ENCODE data around the gene PEPD.
A peak's percentile ranks its signal among the peaks of the same experiment; 100 is the strongest.

The PEPD gene

DNA sequence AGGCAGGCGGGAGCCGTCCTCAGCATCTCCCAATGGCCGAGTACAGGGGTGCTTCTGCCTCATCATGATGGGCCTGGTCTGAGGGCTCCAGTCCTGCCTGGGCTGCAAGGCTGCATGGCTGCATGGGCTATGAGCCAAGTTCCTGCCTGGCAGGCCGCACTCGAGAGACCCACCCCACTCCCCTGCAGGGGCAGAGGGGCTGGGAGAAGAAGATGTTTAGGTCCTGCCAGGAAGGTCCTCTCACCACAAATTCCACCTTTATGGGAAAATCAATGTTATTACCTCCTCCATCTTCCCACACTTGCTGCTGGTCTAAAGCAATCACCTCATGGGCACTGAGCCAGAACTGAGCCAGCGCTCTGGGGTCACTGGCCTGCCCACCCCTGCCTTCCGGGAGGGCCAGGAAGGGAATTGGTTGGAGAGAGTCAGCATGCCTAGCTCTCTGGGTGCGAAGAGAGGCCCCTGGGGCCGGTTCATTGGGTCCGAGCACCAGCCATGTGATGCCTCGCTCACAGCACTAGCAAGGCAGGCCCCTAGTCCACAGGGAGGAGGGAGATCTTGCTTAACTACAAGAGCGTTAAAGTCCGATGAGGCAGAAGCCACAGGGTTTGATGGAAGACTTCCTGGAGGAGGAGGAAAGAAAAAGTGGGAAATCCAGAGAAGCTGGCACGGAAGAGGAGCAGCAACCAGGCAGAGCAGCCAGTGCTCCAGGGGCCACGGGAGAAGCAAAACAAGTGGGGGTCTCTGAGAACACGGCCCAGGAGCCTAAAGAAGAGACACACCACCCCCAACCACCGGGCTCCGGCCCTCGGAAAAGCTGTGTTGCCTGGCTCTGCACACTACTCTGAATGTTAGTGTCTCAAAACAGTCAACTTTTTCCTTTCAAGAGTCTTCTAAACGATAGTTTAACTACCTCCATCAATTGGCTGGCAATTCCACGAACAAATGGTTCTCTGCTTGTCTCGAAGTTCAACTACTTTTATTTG lies 84.9 kb downstream of the PEPD start:
- no peak for DNase-seq

DNA sequence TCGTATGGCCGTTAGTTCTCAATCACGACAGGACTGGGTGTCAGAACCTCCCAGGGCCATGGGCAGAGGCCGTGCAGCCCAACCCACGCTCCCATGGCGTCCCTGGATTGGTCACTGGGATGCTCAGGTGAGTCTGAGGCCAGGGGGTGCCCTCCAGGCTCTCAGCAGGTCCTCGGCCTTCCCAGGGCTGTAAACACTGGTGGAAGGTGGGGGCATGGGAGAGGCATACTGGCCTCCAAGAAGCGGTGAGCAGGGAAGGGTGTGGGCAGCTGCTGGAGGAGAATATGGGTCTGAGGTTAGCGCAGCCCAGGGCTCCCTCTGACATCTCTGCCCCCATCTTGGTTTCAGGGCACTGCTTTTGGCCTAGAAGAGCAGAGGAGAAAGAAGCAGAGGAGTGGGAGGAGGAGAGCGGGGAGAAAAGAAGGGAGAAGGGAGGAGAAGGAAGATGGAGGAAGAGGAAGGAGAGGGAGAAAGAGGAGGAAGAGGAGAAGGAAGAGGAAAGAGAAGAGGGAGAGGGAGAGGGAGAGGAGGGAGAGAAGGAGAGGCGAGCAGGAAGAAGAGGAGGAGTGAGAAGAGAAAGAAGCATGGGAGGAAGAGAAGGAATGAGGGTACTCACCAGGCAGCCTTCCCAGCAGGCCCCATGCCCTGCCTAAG lies 85.8 kb downstream of the PEPD start:
- no peak for DNase-seq

DNA sequence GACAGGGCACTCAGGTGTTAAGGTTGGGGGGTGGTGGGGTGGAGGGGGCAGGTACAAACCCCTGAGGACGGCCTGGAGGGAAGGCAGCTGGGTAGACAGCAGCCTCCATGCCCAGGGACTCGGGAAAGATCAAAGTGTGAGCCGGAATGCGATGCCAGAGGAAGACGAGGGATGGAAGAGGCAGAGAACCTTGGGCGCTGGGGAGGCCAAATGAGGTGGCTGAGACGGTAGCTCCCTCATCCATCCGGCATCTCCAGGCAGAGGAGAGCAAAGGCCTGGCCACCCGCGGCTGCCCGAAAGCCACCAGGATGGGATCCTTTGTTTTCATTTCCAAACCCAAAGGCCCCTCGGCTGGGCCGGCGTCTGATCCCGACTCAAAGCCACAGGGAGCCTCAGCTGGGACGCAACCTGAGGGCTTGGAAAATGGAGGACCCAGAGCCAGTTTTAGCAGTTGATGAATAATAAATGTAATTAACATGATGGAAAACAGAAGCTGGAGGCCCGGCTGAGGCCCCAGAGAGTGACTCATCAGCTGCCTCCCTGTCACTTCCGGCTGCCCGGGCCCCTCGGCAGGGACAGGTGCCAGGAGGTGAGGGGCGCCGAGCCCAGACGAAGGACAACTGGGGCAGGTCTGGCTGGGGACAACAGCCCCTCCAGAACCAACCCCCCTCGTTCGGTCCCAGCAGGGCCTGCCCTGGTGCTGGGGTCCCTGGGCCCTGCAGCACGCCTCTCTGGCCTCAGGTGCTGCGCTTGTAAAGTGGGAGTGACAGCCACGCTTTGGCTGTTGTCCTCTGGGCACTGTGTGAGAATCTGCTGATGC lies 86.5 kb downstream of the PEPD start:
- DNase-seq, result no peak

DNA sequence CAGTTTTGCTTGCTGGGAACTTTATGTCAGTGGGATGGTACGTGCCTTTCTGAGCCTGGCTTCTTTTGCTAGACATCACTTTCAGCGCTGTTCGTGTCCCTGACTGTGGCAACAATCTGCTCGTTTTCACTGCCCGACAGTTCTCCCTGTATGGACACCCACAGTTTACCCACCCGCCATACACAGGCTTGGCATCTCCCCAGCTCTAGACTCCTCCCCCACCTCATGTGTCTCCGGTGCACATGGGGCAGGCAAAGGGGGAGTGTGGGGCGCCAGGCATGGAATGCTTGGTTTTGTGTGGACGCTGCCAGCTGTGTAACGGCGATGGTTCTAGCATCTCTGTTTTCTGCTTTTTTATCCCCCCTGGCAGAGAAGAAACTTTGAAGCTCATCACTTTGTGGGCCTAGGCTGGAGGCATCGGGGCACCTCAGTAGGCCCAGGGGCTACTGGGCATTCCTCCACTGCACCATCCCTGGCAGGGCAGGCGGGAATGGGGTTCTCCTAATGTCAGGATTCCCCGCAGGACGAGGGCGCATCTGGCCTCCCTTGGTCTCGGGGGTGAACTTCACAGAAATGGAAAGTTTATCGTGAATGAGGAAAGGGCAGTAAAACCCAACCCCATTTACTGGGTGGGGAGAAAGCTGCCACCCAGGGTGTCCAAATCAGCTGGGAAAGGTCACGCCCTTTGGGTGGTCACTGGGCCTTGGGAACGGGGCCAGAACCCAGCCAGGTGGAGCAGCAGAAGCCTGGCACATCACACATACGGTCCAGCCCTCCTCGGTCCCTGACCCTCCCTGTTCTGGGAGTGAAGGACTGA lies 87.3 kb downstream of the PEPD start:
- no peak for DNase-seq

DNA sequence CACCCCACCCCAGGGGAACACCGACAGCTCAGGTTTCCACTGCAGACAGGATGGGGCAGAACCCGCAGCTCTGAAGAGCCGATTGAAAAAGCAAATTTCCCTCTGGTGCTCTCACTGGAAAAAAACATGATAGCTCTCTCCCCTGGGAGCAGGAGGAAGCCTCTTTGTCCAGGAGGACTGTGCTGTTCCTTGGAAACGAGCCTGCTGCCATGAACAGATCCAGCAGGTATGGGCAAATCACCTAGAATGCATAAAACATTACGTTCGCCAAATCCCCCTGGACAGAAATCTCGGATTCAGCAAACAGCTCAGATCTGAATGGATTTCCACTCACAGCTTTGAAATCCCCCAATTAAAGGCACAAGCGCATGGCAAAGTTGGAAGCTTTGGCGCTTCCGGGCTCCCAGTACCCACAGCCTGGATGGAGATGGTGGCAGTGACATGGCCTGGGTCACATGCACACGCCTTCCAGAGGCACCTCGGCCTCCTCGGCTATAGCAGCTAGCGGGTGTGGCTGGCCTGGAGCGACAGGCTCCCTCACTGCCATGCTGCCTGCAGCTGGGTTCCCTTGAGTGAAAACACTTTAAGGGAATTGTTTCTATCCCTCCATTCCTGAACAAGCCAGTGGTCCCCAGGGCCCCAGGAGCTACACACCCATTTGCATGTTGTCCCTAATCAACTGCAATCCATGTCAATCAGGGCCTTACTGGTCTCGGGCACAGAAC lies 89.0 kb downstream of the PEPD start:
- no peak for DNase-seq

DNA sequence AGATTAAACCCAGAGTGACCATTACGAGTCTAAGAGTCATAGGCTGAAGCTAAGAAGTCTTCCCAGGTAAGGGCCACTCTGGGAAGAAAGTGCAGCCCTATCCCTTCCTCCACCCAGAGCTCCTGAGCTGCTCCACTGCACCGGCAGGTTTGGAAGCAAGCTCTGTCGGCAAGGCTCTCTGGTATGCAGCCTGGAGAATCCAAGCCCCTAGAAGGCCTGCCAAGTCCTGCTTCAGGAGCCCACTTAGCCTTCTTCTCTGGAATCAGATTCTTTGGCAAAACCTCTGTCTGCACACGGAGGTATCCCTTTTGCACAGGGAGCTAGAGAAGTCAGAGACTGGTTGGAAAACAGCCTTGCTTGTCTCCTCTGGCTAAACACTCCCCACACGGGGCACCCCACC lies 89.6 kb downstream of the PEPD start:
- no peak for DNase-seq

DNA sequence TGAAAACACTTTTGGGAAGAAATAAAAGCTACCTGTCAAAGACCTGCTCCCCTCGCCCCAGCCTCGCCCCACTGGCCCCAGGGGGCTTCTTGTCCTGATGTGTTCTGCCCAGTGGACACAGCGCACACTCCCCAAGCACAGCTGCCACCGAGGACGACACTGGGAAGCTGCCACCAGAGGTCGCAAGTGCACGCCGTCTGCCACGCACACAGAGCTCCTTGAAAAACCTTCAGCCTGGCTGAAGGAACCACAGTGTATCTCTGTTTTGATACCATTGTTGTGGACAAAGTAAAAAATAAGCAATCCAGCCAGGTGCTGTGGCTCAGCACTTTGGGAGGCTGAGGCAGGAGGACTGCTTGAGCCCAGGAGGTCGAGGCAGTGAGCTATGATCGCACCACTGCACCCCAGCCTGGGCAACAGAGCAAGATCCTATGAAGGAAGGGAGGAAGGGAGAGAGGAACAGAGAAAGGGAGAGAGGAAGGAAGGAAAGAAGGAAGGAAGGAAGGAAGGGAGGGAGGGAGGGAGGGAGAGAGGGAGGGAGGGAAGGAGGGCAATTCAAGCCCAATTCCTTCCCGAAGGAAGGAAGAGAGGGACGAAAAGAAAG lies 90.8 kb downstream of the PEPD start:
- peak; percentile 51 to 61 for DNase-seq

DNA sequence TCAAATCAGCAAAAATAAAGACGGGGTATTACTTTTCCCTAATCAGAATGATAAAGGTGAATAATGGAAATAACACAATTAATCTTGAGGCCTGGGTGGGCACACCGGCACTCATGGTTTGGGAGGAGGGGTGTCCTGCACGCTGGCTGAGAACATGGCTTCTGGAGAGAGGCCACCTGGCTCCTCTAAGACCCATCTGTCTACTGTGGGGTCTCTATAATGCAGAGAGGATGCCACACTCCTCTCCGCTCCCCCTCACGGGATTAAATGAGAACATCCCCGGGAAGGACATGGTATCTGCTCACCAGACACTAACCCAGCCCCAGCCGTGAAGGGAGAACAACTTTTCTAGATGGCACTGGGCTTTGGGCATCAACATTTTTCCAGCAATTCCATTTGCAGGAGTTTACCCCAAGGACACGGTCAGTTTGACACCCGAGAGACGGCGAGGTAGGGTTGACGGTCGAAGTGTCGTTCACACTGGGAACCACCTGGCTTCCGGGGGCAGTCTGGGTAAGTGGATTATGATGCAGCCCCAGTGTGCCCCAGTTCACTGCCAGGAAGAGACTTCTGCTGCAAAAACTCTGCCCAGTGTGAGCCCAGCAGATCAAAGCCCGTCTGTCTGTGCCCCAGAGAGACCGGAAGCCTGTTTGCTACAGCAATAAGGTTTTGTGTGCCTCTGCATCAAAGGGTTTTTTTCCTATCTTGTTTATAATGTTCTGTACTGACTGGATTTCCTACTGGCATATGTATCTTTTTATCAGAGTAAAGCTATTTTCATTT lies 91.5 kb downstream of the PEPD start:
- DNase-seq, result peak; percentile 32 to 36

DNA sequence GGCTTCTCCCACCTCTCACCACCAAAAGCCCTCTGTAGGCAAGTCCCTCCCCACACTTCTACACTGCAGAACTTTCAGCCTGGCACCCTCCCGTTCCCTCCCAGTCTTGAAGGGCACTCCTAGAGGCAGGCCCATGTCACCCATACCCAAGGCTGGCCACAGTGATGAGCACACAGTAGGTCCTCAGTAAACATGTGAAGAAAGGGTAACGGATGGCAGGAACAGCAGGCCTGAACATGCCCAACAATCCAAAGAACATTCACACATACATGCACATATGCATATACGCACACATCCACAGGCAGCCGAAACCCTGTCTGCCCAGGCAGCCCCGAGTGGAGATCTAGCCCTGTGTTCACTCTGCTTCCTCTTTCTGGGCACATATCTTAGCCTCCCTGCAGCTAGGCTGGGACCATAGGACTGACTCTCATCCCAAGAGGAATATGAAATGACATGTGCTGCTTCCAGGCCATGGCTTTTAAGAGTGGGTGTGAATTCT lies 92.9 kb downstream of the PEPD start:
- no peak for DNase-seq

DNA sequence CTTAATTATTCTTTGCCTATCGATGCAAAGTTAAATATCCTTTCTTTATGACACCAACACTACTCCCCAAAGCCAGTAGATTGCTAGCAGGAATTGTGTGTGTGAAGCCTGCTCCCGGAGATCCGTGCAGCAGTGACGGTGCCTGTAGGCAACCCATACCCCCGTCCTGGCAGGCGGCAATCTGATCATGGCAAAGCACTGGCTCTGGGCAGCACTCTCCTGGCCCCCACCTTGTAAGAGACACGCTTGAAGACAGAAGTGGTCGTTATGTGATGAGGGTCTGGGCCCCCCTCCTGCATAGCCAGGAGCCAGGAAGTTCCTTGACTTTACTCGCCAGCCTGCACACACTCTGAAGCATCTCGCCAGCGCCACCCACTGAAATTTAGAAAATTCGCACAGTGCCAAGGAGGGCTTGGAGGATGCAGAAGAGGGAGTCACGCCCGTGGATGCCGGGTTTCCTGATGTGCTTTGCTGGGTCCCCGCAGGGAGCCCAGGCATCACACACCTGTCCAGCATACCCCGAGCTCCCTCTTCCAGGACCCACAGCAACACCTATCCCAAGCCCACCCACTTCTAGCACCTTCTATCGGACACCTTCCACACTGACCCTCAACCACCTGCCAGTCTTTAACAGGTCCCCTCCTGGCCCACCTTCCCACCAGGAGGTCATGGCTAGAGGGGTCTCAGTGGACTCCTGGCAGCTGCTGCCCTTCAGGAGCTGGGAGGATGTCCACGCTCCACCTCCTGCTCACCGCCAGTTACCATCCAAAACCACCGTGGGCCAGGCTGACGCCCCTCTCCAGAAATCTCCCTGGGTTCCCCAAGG lies 93.6 kb downstream of the PEPD start:
- no peak for DNase-seq

DNA sequence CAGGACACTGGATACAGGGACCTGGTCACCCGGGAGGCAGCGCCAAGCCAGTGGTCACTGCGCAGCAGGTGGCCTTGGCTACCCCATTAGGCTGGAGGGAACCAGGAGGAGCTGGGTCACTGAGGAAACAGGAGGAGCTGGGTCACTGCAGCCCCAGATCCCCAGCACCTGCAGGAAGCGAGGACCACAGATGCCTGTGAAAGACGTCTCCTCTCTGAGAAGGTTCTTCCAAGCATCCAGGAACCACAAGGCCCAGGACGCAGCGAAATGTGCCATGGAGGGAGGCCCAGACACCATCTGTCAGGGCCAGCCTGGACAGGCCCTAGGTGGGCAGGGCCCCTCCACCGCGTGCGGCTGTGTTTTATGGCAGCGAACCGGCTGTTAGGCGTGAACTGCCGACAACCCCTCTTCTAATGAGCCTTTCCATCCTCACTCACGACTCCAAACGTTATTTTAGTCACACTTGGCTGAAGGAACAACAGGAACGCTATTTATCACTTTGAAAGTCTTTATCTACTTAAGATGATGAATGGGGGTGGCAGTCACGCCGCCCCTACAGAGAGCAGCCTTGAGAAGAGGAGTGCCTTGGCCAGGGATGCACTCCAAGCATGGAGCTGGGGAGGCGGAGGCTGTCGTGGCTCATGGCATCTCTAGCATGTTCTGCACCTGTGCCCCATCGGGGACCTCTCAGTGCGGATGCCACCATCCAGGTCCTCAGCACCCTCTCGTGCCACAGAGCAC lies 94.8 kb downstream of the PEPD start:
- DNase-seq, result no peak

DNA sequence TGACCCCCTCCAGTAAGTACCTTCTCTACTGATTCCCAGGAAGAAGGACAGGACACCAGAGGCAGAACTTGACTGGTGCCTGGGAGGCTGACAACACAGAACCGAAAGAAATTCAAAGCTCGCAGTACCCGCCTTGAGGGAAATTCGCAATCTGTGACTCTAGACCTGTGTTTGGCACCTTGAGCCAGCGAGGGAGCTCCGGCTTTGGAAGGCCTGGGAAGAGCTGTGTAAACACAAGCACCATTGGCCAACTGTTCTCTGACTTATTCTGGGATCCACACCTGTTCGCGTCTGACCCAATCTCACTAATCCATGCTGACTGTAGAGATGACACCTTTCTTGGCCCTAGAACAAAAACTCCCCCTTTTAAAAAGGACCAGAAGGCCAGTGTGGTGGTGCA lies 97.4 kb downstream of the PEPD start:
- no peak for DNase-seq

DNA sequence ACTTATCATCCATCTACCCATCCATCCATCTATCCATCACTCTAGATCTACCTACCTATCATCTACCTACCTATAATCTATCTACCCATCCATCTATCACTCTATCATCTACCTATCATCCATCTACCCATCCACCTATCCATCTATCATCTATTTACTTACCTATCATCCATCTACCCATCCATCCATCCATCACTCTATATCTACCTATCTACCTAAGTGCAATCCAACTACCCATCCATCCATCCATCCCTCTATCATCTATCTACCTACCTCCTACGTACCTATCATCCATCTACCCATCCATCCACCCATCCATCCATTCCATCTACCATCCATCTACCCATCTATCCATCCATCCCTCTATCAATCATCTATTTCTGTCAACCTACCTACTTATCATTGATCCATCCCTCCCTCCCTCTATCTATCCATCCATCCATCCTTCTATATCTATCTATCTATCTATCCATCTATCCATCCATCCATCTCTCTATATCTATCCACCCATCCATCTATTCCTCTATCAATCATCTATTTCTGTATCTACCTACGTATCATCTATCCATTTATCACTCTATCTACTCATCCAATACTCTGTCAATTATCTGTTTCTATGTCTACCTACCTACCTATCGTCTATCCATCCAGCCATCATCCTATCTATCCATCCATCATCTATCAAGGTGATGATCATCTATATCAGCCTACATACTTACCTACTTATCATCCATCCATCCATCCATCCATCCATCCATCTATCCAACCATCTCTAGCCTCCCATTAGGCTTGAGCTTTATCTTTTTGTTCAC lies 99.0 kb downstream of the PEPD start:
- no peak for DNase-seq

DNA sequence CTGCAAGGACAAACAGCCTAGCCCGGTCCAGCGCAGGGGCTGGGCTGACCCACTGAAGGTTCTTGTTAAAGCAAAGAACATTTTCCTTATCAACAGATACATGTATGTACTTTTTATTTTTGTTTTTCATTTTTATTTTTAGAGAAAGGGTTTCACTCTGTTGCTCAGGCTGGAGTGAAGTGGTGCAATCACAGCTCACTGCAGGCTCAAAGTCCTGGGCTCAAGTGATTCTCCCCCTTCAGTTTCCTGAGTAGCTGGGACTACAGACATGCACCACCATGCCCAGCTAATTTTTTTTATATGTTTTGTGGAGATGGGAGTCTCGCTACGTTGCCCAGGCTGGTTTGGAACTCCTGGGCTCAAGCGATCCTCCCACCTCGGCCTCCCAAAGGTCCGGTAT lies 100.2 kb downstream of the PEPD start:
- no peak for DNase-seq

DNA sequence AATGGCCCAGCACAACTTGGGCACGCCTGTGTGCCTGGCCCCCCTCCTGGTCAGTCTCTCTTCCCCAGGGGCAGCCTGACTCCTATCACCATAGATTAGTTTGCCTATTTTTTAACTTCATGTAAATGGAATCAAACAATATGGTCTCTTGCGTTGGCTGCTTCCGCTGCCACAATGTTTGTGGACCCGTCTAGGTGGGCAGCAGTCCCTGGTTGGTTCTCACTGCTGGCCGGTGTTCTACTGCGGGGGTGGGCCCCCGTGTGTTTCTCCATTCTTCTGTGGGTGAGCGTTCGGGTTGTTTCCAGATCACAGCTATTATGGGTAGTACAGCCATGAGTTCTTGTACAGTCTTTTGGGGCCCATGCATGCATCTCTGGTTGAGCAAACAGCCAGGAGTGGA lies 100.8 kb downstream of the PEPD start:
- no peak for DNase-seq

DNA sequence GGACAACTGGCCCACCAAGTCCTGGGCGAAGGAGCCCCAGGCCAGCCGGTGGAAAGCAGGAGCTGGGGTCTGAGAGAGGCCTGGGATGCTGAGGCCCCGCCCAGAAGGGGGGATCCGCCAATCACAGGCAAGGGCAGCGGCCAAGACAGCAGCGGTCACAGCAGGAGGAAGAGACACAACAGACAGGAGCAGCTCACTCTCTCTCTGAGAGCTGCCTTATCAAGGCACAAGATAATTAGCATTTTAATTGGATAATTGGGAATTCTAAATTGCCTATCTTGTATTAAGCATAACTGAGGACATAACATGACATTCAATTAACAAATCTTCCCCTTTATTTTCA lies 101.8 kb downstream of the PEPD start:
- DNase-seq, result no peak

DNA sequence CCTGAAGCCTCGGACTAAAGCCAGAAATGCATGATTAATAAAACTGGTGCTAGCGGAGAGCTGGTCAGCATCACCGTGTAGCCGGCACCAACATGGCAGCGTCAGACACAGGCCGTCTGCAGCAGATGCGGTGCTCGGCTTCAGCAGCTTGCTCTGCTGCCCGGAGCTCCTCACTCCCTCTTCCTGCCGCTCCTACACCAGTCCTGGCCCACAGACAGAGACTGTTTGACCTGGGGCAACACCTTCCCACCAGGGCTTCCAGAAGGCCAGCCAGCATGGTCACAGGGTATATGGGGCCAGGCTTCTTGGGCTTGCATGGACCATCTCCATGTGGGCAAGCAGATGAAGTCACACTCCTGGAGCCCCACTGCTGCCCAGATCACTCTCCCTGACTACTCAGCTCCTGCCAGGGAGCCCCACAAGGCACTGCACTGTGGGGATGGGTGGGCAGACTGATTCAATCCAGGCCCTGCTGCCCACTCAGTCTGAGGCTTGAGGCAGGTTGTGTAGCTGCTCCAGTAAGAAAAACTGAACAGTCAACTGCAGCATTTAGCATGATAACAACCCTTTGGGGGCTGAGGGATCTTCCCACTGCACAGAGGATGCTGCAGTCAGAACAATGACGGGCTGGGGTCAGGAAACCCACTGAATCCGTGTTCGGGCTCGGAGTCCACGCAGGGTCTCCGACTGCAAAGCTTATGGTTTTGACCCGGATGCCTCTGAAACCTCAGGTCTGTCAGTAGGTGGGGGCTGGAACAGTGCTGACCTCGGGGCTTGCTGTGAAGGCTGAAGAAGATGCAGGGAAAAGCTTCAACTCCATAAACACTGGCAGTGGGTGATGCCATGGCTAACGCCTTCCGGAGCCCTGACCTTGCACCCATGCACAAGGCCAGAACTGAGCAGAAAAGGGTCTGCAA lies 102.5 kb downstream of the PEPD start:
- no peak for DNase-seq

Measured in CD4-positive, alpha-beta T cell treated with Interleukin-4 for 1 hour (primary cell).